GM18867 (cell line): ENCODE results near the gene B4GALT5.

Experiments
- ATAC-seq: cut with Tn5 transposase; IDR thresholded peaks from one replicate; pipeline ENCODE4 v1.9.1; 2021; ENCODE audit warnings: mild to moderate bottlenecking, moderate library complexity; ENCODE audit not compliant: unreplicated experiment

B4GALT5 gene

GRCh38 chr20:49589747-49590146, 123.9 kb downstream of the B4GALT5 start:
- no peak for ATAC-seq

- ATAC-seq = no peak
These were observed 126.5 kb downstream of the B4GALT5 start for GRCh38 chr20:49587111-49587570.

GRCh38 chr20:49585585-49586245, 128.0 kb downstream of the B4GALT5 start:
- no peak for ATAC-seq

GRCh38 chr20:49584418-49585382, 129.0 kb downstream of the B4GALT5 start:
- no peak for ATAC-seq

GRCh38 chr20:49583669-49584417, 129.8 kb downstream of the B4GALT5 start:
- no peak for ATAC-seq

GRCh38 chr20:49583343-49583668, 130.4 kb downstream of the B4GALT5 start:
- ATAC-seq = no peak
